Activated CD4-positive, CD25-positive, alpha-beta regulatory T cell treated with anti-CD3 and anti-CD28 coated beads, Interleukin-2, amount 50 U/mL, for 24 hours (primary cell): ENCODE results near the gene PTPRU.

Experiments
- ATAC-seq, 2 donors: fragments of 150-1000 bp; cut with Tn5 transposase; one replicate each; pipeline ENCODE4 v1.10.0; 2021; ENCODE audit warnings: mild to moderate bottlenecking in 1 of 2, moderate library complexity in 1 of 2

Gene PTPRU

DNA sequence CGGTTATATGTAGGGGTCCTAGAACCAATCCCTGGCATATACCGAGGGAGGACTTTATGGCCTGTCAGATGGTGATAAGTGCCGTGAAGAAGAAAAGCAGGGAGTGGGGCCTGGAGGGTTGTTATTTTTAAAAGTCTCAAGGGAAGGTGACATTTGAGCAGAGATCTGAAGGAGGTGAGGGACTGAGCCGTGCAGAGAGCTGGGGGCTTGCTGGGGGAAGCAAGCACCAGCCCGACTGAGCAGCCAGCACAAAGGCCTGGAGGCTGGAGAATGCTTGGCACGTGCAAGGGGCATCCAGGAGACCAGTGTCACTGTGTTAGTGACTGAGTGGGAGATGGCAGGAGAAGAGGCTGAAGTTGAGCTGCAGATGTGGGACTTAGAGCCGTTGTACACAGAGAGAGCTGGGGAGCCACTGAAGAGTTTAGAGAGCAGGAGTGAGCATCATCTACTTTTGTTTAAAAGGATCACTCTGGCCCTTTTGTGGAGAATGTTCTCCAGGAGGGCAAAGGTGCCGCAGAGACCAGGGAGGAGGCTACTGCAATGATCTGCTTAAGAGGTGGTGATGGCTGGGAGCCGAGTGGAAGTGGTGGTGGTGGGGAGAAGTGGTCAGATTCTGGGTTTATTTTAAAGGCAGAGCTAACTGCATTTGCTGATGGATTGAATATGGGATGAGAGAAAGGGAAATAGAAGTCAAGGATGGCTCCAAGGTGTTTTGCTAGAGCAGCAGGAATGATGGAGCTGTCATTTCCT is 31.2 kb downstream of the PTPRU start:
- no peak for ATAC-seq

DNA sequence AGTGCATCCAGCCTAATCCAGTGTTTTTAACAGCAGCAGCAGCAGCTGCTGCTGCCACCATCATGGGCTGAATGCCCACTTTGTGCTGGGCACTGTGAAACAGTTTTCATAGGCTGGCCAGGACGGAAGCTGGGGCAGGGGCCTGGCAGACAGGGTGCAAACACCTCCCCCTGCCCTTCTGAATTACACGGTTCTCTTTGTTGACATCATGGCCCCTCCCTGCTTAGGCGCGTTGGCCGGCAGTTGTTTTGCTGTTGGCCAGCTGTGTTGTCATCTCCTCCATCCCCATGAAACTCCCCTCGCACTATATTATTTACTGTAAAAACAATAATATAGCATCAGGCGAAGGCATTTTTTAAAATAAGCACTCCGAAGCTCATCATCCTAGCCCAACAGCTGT is 33.1 kb downstream of the PTPRU start:
- ATAC-seq = no peak

DNA sequence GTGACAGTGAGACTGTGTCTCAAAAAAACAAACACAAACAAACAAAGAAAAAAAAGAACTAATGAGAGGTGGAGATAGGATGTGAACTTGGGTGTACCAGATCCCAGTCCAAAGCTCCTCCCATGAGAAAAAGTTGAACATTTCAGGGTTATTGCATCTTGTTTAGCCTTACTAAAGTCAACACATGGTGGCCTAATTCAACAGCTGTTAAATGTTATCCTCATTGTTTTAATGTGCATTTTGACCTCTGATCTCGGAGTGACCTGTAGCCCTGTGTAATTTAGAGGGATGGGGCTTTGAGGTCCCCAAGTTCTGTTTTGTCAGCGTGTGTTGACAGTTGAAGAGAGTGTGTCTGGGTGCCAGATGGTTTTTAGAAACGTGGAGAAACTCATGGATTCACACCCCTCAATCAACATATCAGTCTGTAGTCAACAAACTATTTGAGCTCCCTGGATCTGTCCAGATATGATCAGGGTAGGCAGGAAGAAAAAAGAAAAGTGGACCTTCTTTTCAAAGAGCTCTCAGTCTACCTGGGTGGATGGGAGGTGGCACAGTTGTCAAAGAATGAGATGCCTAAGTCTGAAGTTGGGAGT is 34.7 kb downstream of the PTPRU start:
- ATAC-seq = no peak

DNA sequence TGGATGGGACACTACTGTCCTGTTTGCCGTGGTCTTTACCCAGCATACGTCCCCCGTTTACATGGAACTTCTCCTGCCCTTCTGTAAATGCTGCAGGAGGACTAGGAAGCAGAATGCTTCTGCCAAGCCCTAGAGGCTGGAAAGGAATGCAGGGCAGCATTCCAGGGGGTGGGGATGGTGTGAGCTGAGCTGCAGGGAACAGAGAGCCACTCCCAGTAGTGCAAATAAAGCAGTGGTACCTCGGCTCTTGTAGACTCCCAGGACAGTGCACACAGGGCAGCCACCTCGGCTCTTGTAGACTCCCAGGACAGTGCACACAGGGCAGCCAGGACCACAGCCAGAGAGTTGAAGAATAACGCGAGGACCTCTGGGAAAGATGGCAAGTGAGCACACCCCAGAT is 35.4 kb downstream of the PTPRU start:
- no peak for ATAC-seq

DNA sequence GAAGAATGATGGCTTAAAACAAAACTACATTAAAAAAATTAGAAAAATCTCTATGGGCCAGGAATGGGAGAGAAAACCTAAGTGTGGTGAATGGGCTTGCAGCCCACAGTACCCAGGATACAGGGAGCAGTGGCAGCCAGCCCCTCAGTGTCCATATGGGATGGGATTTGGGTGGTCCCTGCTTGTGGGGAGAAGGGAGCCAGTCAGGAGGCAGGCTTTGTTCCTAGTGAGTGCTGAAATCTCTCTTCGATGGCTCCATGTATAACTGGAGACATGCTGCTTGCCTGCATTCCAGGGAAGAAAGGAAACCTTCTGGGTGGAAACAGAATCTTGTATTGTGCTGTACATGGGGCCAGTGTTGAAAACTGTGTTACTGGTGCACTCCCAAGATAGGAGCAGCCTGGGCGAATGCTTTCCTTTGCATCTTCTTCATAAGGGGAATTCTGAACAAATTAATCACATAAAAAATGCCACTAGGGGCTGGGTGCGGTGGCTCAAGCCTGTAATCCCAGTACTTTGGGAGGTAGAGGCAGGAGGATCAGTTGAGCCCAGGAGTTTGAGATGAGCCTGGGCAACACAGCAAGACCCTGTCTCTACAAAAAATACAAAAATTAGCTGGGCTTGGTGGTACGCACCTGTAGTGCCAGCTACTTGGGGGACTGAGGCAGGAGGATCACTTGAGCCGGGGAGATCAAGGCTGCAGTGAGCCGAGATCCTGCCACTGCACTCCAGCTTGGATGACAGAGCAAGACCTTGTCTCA is 36.0 kb downstream of the PTPRU start:
- no peak for ATAC-seq

DNA sequence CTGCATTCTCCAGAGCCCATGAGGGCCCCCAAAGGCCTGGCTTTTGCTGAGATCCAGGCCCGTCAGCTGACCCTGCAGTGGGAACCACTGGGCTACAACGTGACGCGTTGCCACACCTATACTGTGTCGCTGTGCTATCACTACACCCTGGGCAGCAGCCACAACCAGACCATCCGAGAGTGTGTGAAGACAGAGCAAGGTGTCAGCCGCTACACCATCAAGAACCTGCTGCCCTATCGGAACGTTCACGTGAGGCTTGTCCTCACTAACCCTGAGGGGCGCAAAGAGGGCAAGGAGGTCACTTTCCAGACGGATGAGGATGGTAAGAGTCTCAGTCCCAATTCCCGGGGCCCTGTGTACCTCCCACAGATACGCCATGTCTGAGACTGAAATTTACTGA is 39.1 kb downstream of the PTPRU start:
- no peak for ATAC-seq

DNA sequence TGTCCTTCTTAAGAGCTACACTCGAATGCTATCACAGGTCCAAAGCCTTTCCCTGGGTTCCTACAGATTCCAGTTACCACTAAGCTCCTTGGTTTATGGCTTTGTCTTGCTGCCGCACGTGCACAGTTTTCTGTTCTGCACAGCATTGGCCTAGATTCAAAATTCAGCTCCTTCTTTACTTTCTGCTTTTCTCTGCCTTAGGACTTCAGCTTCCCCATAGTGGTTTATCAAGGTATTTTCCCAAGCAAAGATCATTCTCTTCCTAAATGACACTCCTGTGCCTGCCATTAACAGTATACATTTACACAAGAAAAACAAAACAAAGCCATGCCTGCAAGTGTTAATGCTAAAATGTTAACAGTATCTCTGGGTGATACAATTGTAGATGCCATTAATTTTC is 41.8 kb downstream of the PTPRU start:
- ATAC-seq = no peak

DNA sequence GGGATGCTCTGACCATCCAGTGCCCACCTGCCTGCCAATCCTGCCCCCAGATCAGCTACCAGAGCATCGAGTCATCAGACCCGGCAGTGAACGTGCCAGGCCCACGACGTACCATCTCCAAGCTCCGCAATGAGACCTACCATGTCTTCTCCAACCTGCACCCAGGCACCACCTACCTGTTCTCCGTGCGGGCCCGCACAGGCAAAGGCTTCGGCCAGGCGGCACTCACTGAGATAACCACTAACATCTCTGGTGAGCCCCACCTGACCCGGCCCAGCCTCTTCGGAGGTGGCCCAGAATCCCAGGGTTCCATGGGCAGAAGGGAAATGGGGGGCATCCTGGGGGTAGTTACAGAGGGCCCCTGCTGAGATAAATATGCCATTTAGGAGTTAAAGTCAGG is 43.1 kb downstream of the PTPRU start:
- no peak for ATAC-seq

DNA sequence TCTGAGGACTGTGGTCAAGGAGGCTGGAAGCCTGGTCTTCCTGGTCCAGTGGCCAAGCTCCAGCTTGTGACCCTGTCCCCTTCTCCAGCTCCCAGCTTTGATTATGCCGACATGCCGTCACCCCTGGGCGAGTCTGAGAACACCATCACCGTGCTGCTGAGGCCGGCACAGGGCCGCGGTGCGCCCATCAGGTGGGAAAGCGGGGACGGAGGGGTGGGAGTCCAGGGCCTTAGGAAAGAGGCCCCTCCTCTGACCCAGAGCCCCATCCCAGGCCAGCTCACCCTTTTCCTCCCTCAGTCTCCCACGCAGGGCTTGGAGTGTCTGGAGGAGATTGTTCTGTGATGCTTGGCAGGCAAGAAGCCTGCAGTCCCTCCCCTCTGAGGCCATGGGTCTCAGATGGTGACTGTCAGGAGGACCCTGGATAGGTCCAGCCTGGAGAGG is 43.6 kb downstream of the PTPRU start:
- no peak for ATAC-seq

DNA sequence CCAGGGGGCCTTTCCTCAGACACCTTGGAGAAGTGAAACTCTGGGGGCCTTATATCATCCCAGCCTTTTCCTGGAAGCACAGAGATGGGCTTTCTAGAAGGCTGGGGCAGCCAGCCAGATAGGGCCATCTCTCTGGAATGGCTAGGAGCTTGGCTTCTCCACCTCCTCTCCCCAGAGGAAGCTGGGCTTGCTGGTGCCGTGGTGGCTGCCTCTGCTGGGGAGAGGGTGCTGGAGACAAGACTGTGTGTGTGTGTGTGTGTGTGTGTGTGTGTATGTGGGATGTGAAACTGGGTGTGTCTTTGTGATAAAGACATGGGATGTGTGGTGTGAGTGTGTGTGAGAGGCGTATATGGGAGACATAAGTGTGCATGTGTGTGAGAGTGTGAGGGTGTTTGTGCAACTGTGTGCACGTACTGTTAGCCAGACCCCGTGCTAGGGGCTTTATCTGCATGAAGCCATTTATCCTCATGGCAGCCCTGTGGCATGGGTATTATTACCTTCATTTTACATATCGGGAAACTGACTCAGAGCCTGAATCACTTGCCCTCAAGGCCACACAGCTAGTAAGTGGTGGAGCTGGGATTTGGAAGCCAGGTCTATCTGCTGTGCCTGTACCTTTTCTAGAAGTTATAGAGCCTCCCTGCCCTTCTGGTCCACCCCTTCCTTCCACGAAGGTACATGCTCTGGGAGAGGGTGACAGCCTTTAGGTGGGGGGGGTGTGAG is 44.2 kb downstream of the PTPRU start:
- ATAC-seq = no peak

DNA sequence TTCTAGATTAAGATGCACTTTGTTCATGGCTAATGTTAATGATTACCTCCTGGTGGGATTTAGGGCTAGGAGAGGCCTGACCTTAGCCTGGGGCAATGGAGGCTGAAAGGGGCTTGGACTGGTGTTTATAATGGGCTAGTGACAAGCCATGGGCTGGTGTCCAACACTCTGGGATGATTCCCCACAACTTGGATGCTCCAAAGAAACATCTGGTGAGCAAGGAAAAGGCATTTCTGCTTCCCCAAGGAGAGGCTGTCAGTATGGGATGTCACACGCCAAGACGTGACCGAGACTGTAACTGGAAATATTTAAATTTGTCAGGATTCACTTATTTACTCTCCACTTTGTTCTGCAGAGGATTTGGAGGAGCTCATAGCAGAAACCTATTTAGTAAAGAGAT is 45.2 kb downstream of the PTPRU start:
- ATAC-seq = no peak

DNA sequence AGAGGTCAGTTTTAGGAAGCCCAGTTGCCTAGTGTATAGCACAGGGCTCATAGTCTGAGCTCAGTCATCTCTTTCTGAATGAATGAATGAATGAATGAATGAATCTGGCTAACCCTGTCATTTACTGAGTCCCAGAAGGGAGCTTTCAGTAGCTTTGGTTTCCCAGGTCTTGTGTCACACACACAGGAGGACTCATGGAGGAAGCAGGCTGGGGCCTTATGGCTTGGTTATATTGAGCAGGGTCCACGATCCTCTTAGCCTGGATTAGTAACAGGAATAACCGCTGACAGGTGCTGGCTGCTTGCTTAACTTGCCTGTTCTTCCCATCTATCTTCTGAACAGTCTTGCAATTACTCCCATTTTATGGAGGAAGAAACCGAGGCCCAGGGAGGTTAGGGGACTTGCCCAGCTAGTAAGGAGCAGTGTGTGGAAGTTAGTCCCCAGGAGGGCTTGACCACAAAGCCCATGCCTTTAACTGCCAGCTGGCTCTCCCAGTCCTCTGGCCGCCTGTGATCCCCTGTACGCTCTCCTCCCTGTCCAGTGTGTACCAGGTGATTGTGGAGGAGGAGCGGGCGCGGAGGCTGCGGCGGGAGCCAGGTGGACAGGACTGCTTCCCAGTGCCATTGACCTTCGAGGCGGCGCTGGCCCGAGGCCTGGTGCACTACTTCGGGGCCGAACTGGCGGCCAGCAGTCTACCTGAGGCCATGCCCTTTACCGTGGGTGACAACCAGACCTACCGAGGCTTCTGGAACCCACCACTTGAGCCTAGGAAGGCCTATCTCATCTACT is 46.0 kb downstream of the PTPRU start:
- no peak for ATAC-seq

DNA sequence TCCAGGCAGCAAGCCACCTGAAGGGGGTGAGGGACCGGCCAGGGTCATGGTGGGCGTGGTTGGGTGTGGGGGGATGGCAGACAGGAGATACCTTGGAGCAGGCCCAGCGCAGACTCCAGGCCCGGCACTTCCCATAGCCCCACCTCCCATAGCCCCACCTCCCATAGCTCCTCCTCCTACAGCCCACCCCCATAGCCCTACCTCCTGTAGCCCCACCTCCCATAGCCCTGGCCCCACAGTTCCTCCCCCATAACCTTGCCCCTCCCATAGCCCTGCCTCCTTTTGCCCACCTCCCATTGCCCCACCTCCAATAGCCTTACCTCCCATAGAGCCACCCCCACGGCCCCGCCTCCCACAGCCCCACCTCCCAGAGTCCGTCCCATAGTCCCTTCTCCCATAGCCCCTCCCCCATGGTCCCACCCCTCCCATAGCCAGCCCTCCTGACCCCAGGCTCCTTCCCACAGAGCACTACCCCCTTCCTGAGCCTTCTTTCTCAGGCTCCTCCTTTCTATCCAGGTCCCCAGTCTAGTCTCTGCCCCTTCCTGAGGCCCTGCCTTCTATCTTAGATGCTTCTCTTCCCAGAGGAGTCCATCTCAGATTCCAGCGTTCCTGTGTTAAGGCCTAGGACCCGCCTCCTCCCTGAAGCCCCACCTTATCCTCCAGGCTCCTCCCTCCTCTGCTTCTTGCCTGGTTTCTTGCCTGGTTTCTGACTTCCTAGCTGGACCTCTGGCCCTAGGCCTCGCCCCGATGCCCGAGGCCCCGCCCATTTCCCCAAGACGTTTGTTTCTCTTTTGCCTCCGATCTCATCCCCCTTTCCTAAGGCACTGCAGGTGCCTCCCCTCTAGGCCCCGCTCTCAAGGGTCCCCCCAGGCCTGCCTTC is 46.8 kb downstream of the PTPRU start:
- peak in 1 of 2 donors; percentile 28 for ATAC-seq

DNA sequence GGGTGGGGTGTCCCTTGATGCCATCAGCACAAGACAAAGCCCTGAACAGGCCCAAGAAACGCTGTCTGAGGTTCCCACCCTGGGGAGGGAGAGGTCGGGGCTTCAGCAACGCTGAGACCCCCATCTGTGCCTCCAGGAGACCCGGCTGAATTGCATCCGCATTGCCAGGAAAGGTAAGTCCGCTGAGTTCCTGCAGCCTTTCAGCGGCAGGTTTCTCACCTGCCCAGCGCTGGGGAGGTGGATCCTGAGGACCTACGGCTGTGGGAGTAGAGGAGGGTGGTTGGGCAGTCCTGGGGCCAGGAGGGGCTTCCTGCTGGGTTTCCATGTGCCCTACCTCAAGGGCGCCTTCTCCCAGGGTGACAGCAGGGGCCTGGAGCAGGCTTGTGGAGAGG is 47.5 kb downstream of the PTPRU start:
- ATAC-seq = no peak

DNA sequence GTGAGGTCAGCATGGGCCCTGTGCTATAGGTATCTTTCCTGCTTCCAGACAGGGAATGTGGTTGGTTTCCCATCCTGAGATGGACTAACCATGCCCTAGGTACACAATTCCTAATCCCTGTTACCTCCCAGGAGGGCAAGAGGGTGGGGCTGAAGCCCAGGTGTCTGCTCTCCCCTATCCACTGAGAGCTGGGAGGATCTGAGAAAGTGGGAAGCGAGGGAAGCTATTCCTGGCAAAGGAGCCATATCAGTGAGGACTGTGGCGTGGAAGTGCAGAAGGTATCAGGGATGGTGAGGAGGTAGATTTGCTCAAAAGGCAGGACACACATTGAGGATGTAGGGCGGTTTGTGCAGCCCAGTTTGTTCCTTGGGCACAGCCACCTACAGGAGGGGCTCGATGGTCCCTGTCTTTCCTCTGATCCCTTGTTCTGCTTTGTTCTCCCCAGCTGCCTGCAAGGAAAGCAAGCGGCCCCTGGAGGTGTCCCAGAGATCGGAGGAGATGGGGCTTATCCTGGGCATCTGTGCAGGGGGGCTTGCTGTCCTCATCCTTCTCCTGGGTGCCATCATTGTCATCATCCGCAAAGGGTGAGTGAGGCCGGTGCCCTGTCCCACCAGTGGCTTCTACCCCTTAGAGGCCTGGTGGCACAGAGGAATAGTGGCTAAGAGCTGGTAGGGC is 48.1 kb downstream of the PTPRU start:
- ATAC-seq = no peak

DNA sequence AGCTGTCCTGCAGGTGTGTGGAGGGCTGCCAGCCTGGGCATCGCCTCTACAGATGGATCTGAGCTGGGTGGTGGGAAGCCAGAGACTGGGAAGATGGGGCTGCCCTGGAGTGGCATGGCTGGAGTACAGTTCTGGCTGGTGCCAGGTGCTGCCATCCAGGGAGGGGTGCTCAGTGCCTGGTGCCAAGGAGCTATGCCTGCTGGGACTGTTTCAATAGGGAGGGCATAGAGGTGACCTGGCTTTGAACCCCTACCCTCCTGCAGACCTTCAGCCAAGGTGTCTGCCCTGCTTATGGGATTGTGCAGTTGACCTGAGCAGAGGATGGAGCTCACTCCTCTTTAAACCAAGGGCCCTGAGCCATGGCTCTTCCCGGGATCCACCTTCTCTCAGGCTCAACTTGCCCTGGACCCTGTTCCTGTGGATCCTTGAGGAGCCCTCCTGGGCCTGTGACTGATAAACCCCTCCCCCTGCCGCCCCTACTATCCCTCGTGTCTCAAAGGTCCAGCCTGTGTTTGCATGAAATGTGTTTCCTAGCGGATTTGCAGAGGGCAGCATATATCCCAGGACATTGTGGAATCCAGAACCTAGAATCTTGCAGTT is 48.7 kb downstream of the PTPRU start:
- ATAC-seq = no peak

DNA sequence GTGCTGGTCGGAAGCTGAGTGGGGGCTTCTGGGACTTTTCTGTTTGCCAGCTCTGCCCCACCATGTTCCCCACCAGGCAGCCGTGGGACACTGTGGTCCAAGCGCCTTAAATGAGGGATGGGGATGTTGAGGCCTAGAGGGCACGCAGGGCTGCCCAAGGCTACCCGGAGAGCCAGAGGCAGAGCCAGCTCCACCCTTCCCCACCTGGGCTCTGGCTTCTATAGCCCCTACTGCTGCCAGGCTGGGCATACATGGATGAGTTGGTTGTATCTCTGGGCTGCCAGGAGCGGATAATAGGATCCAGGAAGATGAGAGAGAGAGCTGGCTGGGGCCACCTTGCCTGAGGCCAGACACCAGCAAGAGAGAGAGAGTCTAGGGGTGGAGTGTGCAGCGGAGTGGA is 49.4 kb downstream of the PTPRU start:
- ATAC-seq = no peak

DNA sequence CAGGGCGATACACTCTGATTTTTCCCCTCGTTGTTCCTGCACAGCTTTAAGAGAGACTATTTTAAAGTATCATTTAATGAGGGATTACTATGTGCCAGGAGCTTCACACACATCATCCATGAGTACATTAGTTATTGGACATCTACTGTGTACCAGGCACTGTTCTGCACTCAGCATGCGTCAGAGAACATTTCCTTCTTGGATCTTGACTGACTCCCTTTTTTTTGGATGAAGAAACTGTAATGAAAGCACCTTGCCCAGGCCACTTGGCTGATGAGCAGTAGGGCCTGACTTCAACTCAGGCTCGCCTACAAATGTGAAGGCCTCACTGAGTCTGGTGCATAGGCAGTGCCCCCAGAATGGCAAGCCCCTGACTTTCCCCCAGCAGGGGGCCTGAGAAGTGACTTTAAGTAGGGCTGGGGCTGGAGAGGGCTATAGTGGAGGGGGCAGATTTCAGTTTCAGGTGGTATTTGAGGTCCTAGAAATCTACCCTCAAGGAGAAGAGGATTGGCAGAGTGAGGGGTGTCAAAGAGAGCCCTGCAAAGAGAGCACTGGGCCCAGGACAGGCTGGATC is 50.0 kb downstream of the PTPRU start:
- ATAC-seq = no peak

DNA sequence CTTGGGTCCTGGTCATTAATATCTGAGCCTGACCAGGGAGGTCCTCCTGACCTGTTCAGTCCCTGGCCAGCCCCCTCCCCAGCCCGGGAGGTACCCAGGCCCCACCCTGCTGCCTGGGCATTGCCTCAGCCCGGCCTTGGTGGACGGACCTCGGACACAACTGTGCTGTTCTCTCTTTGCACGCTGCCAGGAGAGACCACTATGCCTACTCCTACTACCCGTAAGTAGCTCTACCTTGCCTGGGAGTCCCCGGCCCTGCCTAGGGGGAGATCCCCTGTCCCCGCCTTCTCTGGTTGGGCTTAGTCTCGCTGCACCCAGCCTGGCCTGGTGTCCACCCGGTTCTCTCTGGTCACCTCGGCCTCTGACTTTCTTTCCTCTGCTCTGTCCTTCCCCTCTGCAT is 53.2 kb downstream of the PTPRU start:
- peak in 1 of 2 donors; percentile 13 for ATAC-seq

DNA sequence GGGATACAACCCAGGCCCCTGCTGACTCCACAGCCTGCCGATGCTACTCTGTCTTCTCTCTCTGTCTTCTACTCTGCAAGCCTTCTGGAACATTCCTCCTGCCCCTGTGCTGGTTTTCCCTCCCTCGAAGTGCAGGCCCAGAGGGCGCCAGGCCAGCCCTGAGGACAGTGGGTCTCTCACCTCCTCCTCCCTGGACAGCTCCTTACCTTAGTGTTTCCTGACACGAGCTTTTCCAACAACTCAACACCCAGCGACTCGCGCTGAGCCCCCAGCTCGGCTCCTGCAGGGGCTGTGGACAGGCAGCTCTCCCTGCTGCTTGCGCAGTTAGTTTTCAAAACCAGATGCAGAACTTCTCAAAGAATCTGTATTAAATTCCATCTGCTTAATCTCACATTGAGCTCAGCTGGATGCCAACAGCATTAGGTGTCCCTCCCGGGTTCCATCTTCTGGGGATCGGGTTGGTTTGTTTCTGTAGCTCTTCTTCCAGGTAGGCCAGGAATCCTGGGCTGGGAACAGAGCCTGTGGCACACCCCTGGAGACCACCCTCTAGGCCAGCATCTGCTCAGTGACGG is 54.2 kb downstream of the PTPRU start:
- no peak for ATAC-seq
